HG03097 (cell line): ENCODE data around the gene RNASET2.
"Not testable (repeated sequence)": the region's sequence is repeated elsewhere in the genome, so short reads cannot be mapped to it uniquely, and the experiment has no call there.

Experiments
- ATAC-seq: cut with Tn5 transposase; IDR thresholded peaks from one replicate; pipeline ENCODE4 v1.9.1; 2021; ENCODE audit not compliant: unreplicated experiment, low FRiP score

Gene RNASET2

DNA sequence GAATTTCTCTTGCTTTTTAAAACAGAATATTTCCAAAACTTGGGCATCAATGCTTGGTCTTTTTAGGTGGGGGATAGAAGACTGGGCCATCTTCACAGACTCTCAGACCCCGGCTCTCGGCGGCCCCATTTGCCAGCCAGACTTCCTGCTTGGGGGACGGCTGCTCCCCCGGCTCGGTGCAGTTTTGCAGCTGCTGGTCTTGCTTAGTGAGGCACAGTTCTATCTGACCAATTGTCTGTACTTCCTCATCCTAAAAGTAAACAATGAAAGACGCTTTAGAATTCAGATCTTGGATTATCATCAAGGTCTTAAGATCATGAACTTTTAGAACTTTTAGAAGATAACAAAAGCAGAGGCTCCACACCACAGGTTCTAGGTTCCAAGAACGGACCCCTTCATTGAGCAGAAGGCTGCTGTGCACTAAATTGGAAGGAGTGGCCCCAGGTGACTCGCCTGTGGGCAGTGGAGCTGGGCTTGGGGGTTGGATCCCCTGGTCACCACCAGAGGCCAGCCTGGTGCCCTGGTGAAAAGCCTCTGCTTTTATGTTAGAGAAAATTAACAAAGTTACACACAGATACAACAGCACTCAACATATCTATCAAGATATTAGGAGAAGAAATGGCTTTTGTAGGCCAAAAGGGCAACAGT, 26.7 kb downstream of the RNASET2 start:
- ATAC-seq: no peak

GRCh38 chr6:166928644-166929541, 27.5 kb downstream of the RNASET2 start:
- no peak for ATAC-seq

GRCh38 chr6:166927935-166928643, 28.3 kb downstream of the RNASET2 start:
- ATAC-seq: no peak

GRCh38 chr6:166927240-166927934, 29.0 kb downstream of the RNASET2 start:
- no peak for ATAC-seq

- no peak for ATAC-seq
Measured at GRCh38 chr6:166926748-166927147, 29.6 kb downstream of the RNASET2 start.

DNA sequence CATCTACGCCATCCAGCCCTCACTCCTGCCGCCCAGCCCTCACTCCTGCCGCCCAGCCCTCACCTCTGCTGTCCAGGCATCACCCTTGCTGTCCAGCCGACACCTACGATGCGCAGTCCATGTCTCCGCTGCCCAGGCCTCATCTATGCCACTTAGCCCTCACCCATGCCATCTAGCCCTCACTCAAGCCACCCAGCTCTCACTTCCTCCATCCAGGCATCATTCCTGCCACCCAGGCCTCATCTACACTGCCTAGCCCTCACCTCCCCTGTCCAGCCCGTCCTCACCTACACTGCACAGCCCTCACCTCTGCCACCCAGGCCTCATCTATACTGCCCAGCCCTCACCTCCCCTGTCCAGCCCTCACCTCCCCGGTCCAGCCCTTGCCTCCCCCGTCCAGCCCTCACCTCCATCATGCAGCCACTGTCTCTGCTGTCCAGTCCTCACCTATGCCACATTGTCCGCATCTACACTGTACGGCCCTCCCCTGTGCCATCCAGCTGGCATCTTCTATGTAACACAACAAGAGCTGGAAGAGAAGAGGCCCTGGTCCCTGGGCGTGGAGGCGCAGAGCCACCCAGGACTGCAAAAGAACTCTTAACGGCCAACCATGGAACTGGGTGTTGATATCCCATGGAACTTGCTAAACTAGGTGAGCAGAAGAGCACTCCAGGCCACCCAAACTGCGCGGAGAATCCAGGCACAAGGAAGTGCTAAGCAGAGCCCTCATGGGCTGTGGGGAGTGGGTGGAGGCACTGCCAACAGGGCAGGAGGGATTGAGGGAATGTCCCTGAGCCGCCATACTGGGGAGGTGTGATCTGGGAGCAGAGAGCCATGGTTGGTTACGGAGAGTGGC, 31.0 kb downstream of the RNASET2 start:
- ATAC-seq: no peak

GRCh38 chr6:166924531-166924930, 31.8 kb downstream of the RNASET2 start:
- no peak for ATAC-seq

- ATAC-seq: no peak
Measured at GRCh38 chr6:166922937-166923336, 33.4 kb downstream of the RNASET2 start.

- no peak for ATAC-seq
Measured at GRCh38 chr6:166921570-166921969, 34.8 kb downstream of the RNASET2 start.

DNA sequence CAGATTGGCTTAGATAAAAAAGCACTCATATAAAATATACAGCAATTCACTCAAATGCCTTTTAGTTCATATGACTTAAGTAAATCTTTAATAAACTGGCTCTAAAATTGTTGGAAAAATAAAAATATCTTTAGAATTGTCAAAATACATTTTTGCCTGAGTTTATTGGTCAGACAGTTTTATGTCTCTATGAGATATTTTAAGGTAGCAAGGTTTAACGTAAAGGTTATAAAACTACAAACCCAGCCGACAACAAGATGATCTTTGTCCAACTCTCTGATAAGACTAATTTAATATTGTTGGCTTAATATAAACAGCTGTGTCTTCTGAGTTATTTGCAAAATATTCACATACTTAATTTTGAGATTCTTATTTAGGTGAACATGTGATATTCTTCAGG, 39.5 kb downstream of the RNASET2 start:
- no peak for ATAC-seq

- ATAC-seq: not testable (repeated sequence)
Measured at GRCh38 chr6:166915484-166915883, 40.9 kb downstream of the RNASET2 start.

DNA sequence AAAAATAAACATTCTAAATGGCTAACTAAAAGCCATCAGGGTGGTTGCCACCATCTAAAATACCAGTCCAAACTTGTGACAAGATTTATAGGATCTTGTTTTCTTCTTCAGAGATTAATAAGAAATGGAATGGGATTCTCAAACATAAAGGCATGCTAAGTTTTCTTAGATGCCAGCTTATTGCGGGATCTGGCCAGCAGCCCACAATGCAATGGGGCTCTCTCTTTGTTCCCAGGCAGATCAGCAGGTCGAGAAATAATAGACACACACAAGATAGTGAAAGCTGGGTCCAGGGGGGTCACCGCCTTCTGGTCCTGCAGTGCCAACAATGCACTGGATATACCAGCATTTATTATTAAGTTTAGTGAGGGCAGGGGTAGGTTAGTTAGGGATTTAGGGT, 41.4 kb downstream of the RNASET2 start:
- ATAC-seq: not testable (repeated sequence)

DNA sequence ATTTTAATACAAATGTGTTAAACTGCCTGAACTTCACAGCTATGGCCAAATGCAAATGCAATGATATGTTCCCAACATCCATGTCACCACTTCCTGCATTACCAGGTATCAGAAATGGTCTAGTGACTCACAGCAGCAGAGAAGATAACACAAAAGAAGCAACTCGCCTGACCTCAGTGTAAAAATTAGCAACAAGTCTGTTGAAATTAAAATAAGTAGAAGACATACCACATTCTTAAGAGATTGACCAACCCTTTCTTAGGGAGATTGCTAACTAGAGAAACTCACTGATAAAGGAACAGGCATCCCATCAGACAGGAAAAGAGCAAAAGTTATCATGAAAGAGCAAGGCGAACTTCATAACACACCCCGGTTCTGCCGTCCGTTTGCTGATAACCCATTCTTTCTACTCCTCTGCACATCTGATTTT, 45.1 kb downstream of the RNASET2 start:
- no peak for ATAC-seq

DNA sequence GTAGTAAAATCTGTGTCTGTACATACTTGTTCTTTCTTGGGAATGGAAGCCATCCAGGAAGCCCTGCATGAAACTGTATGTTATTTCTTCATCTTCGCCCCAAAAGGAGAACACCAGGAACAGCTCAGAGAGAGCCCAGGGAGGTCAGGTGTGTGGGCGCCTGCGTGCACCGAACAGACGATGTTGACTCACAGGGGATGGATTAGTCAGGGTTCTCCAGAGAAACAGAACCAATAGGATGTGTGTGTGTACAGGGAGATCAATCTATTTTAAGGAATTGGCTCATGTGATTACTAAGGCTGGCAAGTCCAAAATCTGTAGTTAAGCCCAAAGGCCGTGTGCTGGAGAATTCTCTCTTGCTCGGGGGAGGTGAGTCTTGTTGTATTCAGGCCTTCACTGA, 45.7 kb downstream of the RNASET2 start:
- ATAC-seq: no peak

- no peak for ATAC-seq
Measured at GRCh38 chr6:166908811-166909210, 47.5 kb downstream of the RNASET2 start.

DNA sequence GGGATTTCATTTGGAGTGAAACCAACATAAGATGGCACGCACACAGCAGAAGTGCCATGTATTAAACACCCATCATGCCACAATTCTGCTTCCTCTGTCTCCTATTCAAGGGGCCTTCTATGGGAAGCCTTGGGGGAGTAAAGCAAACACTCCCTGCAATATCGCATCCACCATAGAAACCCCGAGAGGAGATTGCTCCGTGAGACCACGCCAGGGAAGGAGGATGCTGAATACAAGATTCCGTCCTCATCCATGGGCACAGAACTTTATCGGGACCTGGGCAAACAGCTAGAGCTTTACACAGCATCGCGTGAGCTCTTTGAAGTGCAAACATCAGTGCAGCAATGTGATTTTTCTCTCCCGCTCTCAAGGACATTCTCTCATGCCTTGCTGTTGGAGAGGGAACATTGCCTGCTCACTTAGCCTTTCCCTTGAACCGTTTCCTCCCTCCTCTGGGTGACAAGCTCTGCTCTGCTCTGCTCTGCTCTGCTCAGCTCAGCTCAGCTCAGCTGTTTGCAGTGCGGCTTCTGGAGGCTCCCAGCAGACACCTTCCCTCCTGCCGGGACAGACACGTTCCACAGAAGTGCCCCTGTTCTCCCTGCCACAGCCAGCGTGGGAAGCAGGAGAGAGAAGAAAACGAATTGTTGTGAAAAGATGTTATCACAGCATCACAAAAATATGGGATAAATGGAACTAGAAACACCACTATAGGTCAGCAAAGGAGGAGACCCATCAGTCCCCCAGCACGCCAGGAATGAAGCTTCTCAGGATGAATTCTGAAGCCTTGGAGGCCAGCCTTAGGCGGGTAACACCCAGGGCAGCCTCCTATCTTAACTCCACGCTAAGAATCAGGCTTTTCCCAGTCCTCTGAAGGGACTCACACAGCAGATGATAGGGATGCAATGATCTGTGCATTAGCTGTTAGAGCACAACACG, 48.2 kb downstream of the RNASET2 start:
- ATAC-seq: no peak

DNA sequence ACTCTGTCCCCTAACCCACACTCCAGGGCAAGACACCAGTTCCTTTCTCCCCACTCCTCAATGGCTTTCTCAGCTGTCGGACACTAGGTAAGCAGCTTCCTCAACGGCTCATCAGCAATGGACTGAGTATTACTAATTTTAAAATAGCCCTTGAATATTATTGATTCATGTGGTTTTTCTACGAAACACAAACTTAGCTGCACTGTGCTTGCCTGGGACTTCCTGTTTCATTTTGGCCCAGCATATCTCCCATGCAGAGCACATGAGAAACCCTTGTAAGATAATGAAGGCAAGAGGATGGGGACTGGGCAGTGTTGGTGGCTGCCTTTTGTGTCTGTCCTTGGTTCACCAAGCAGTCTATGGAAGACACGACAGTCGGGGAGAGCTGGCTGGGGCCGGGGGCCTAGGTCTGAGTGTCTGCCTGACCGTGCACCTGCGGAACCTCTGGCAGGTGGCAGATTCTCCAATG, 48.9 kb downstream of the RNASET2 start:
- peak; percentile 86 for ATAC-seq

- ATAC-seq: no peak
Measured at GRCh38 chr6:166906376-166907044, 49.8 kb downstream of the RNASET2 start.
